ENCODE measurements around the gene DNAJC21. TPM values are rescaled to one million over a fixed set of nuclear protein-coding genes. Genes with fewer than 3 reads are reported as not detected.
"Not testable (repeated sequence)": the region's sequence is repeated elsewhere in the genome, so short reads cannot be mapped to it uniquely, and the experiment has no call there.

The DNAJC21 gene
- total RNA-seq, 1 experiment from 2014 or later: 56.8 TPM

- BruUV-seq (replicated peaks): no TSS peak
- H3K36me3 Mint-ChIP-seq (ENCODE audit: insufficient read depth, unreplicated experiment): peaks cover 14% of the 10 kb centered on the region
- CTCF ChIA-PET: interaction anchor here (2.9 kb wide), 1 partner anchor 44 kb away, joined by 20 read pairs; no protein-coding TSS in a partner anchor
- no peak overlapping the region for H3K4me3 Mint-ChIP-seq (ENCODE audit: low read depth, unreplicated experiment)
- no peaks in the 10 kb centered on the region for H3K27me3 Mint-ChIP-seq (ENCODE audit: unreplicated experiment)
- no peak overlapping the region for H3K27ac Mint-ChIP-seq (ENCODE audit: unreplicated experiment)
- H3K9me3 Mint-ChIP-seq (ENCODE audit: low read depth, unreplicated experiment): no peaks in the 10 kb centered on the region
- intact Hi-C loops (cut with micrococcal nuclease; ENCODE audit: unreplicated experiment): loop anchor here (10.0 kb wide), 1 partner anchor 245 kb away; no protein-coding TSS in a partner anchor
- H3K4me1 Mint-ChIP-seq (ENCODE audit: low read depth, unreplicated experiment): no peaks in the 10 kb centered on the region
- no peak for DNase-seq
- TF ChIP-seq CTCF (IDR thresholded peaks at IDR 0.05; ENCODE audit: unreplicated experiment): no peak
Observed at GRCh38 chr5:34959323-34959722, 30.0 kb downstream of the DNAJC21 start.

- peaks cover 10% of the 10 kb centered on the region for H3K4me1 Mint-ChIP-seq (ENCODE audit: low read depth, unreplicated experiment)
Observed at GRCh38 chr5:34967540-34967939, 38.2 kb downstream of the DNAJC21 start.

GRCh38 chr5:34968258-34968657 lies 38.9 kb downstream of the DNAJC21 start:
- CTCF ChIA-PET: interaction anchor here (0.5 kb wide), 1 partner anchor 727 kb away, joined by 3 read pairs; no protein-coding TSS in a partner anchor
- Mint-ChIP-seq H3K4me3 (ENCODE audit: low read depth, unreplicated experiment) (no peak overlapping the region), H3K4me1 (ENCODE audit: low read depth, unreplicated experiment) (peaks cover 10% of the 10 kb centered on the region), H3K27ac (ENCODE audit: unreplicated experiment) (no peak overlapping the region), H3K27me3 (ENCODE audit: unreplicated experiment) (no peaks in the 10 kb centered on the region), H3K36me3 (ENCODE audit: insufficient read depth, unreplicated experiment) (no peaks in the 10 kb centered on the region), H3K9me3 (ENCODE audit: low read depth, unreplicated experiment) (peaks cover 5% of the 10 kb centered on the region)
- intact Hi-C loops (cut with micrococcal nuclease; ENCODE audit: unreplicated experiment): no loop called here
- DNase-seq: no peak
- no TSS peak for BruUV-seq (replicated peaks)
- TF ChIP-seq CTCF (IDR thresholded peaks at IDR 0.05; ENCODE audit: unreplicated experiment): no peak

More at GRCh38 chr5:34967540-34967939, 38.2 kb downstream of the DNAJC21 start:
- peak; percentile 20 for DNase-seq
- H3K4me3 Mint-ChIP-seq (ENCODE audit: low read depth, unreplicated experiment): no peak overlapping the region
- H3K9me3 Mint-ChIP-seq (ENCODE audit: low read depth, unreplicated experiment): peaks cover 5% of the 10 kb centered on the region
- CTCF ChIA-PET: interaction anchor here (0.8 kb wide), 1 partner anchor 36 kb away, joined by 4 read pairs; no protein-coding TSS in a partner anchor
- intact Hi-C loops (cut with micrococcal nuclease; ENCODE audit: unreplicated experiment): no loop called here
- no peaks in the 10 kb centered on the region for H3K27me3 Mint-ChIP-seq (ENCODE audit: unreplicated experiment)
- H3K27ac Mint-ChIP-seq (ENCODE audit: unreplicated experiment): no peak overlapping the region
- BruUV-seq (replicated peaks): no TSS peak
- TF ChIP-seq CTCF (IDR thresholded peaks at IDR 0.05; ENCODE audit: unreplicated experiment): no peak
- H3K36me3 Mint-ChIP-seq (ENCODE audit: insufficient read depth, unreplicated experiment): no peaks in the 10 kb centered on the region

GRCh38 chr5:34970552-34970951 lies 41.2 kb downstream of the DNAJC21 start:
- H3K36me3 Mint-ChIP-seq (ENCODE audit: insufficient read depth, unreplicated experiment): no peaks in the 10 kb centered on the region

GRCh38 chr5:34971655-34972054 lies 42.3 kb downstream of the DNAJC21 start:
- H3K4me1 Mint-ChIP-seq (ENCODE audit: low read depth, unreplicated experiment); H3K4me3 Mint-ChIP-seq (ENCODE audit: low read depth, unreplicated experiment); BruUV-seq (replicated peaks); H3K27me3 Mint-ChIP-seq (ENCODE audit: unreplicated experiment); intact Hi-C loops (cut with micrococcal nuclease; ENCODE audit: unreplicated experiment); CTCF ChIA-PET; H3K36me3 Mint-ChIP-seq (ENCODE audit: insufficient read depth, unreplicated experiment); H3K9me3 Mint-ChIP-seq (ENCODE audit: low read depth, unreplicated experiment); DNase-seq; H3K27ac Mint-ChIP-seq (ENCODE audit: unreplicated experiment): not testable (repeated sequence)

More at GRCh38 chr5:34970552-34970951, 41.2 kb downstream of the DNAJC21 start:
- no peaks in the 10 kb centered on the region for H3K27me3 Mint-ChIP-seq (ENCODE audit: unreplicated experiment)
- DNase-seq: no peak
- no TSS peak for BruUV-seq (replicated peaks)
- intact Hi-C loops (cut with micrococcal nuclease; ENCODE audit: unreplicated experiment): no loop called here
- H3K4me1 Mint-ChIP-seq (ENCODE audit: low read depth, unreplicated experiment): peaks cover 10% of the 10 kb centered on the region
- no peak for TF ChIP-seq CTCF (IDR thresholded peaks at IDR 0.05; ENCODE audit: unreplicated experiment)
- no peak overlapping the region for H3K27ac Mint-ChIP-seq (ENCODE audit: unreplicated experiment)
- no peak overlapping the region for H3K4me3 Mint-ChIP-seq (ENCODE audit: low read depth, unreplicated experiment)
- peaks cover 5% of the 10 kb centered on the region for H3K9me3 Mint-ChIP-seq (ENCODE audit: low read depth, unreplicated experiment)
- CTCF ChIA-PET: interaction anchor here (0.7 kb wide), 1 partner anchor 283 kb away, joined by 3 read pairs; no protein-coding TSS in a partner anchor
